ENCODE measurements around the gene NPR2.

DNA sequence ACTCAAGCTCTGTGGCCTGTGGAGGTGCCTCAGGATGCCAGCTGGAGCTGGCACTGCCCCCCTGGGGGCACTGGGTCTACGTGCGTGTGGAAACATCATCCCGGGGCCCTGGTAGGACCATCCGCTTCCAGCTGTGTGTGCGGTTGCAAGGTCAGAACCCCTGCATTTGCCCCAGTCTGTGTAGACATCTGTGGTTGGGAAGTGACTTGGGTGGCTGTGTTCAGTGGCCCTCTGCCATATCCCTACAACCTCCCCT is 50.2 kb downstream of the NPR2 start:
- TF ChIP-seq, protein P1, sequence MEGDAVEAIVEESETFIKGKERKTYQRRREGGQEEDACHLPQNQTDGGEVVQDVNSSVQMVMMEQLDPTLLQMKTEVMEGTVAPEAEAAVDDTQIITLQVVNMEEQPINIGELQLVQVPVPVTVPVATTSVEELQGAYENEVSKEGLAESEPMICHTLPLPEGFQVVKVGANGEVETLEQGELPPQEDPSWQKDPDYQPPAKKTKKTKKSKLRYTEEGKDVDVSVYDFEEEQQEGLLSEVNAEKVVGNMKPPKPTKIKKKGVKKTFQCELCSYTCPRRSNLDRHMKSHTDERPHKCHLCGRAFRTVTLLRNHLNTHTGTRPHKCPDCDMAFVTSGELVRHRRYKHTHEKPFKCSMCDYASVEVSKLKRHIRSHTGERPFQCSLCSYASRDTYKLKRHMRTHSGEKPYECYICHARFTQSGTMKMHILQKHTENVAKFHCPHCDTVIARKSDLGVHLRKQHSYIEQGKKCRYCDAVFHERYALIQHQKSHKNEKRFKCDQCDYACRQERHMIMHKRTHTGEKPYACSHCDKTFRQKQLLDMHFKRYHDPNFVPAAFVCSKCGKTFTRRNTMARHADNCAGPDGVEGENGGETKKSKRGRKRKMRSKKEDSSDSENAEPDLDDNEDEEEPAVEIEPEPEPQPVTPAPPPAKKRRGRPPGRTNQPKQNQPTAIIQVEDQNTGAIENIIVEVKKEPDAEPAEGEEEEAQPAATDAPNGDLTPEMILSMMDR (IDR thresholded peaks at IDR 0.05; ENCODE audit: extremely low read depth in 1 of 2, insufficient read depth in 1 of 2, low read depth in 1 of 2, low read length in 2 of 2): no peak
- TF ChIP-seq EZH2 (IDR thresholded peaks at IDR 0.05; ENCODE audit: borderline replicate concordance, low read depth, low read length, severe bottlenecking) (no peak), POLR2A (IDR thresholded peaks at IDR 0.05; ENCODE audit: low read depth, low read length) (no peak), POLR2AphosphoS5 (IDR thresholded peaks at IDR 0.05; ENCODE audit: insufficient read depth, low read depth, low read length) (no peak), GATA2 (IDR thresholded peaks at IDR 0.05; ENCODE audit: insufficient read depth, insufficient read length, low read depth, low read length) (no peak), MYC (IDR thresholded peaks at IDR 0.05; ENCODE audit: low read depth, low read length) (no peak), JUN (IDR thresholded peaks at IDR 0.05; ENCODE audit: borderline replicate concordance, insufficient read depth, insufficient read length, low read depth) (no peak)
- TF ChIP-seq, protein P2, sequence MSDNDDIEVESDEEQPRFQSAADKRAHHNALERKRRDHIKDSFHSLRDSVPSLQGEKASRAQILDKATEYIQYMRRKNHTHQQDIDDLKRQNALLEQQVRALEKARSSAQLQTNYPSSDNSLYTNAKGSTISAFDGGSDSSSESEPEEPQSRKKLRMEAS (IDR thresholded peaks at IDR 0.05; ENCODE audit: insufficient read depth, insufficient read length): no peak
